Mesothelial cell of epicardium (in vitro differentiated cells): ENCODE data around the gene DBNDD2. TPM values are rescaled to one million over a fixed set of nuclear protein-coding genes. Genes with fewer than 3 reads are reported as not detected.
A peak's percentile ranks its signal among the peaks of the same experiment; 100 is the strongest.

ENCODE experiments used
- DNase-seq, 2 experiments: peaks; one replicate each; pipeline ENCODE4 v3.0.0; 2021; ENCODE audit warnings: low spot score in 2 of 2; ENCODE audit not compliant: unreplicated experiment in 2 of 2
- H3K27ac Mint-ChIP-seq: 2 replicates; pipeline ENCODE4 v1.8.0; 2021; ENCODE audit warnings: mixed read lengths
- H3K27me3 Mint-ChIP-seq: 2 replicates; pipeline ENCODE4 v1.8.0; 2021; ENCODE audit warnings: low read depth, mixed read lengths
- H3K36me3 Mint-ChIP-seq: 2 replicates; pipeline ENCODE4 v1.8.0; 2021; ENCODE audit warnings: mixed read lengths
- H3K4me1 Mint-ChIP-seq: 2 replicates; pipeline ENCODE4 v1.8.0; 2021; ENCODE audit warnings: mixed read lengths
- H3K4me3 Mint-ChIP-seq: 2 replicates; pipeline ENCODE4 v1.8.0; 2021; ENCODE audit warnings: mild to moderate bottlenecking, moderate library complexity, mixed read lengths
- H3K9me3 Mint-ChIP-seq: 2 replicates; pipeline ENCODE4 v1.8.0; 2021; ENCODE audit warnings: mixed read lengths
- total RNA-seq: library from RNA; stranded (reverse); gene quantifications from 3 replicates; pipeline ENCODE4 v1.2.1, GENCODE V29; 2021
- TF ChIP-seq, protein P1 (sequence below): fragments of 200-600 bp; sonication (generic); IDR thresholded peaks from one replicate; pipeline ENCODE4 v1.5.0; 2021; ENCODE audit warnings: antibody characterized with exemption; ENCODE audit not compliant: unreplicated experiment

Gene DBNDD2
- total RNA-seq, 1 donor from 2014 or later = 10.5 TPM

- Mint-ChIP-seq H3K27ac (peak overlapping the region; percentile 47), H3K4me1 (peaks cover 12% of the 10 kb centered on the region), H3K9me3 (no peaks in the 10 kb centered on the region), H3K4me3 (peak overlapping the region; percentile 79), H3K36me3 (peaks cover 7% of the 10 kb centered on the region), H3K27me3 (peaks cover 45% of the 10 kb centered on the region)
- DNase-seq = peak in 1 of 2 experiments; percentile 51
- TF ChIP-seq, protein P1, sequence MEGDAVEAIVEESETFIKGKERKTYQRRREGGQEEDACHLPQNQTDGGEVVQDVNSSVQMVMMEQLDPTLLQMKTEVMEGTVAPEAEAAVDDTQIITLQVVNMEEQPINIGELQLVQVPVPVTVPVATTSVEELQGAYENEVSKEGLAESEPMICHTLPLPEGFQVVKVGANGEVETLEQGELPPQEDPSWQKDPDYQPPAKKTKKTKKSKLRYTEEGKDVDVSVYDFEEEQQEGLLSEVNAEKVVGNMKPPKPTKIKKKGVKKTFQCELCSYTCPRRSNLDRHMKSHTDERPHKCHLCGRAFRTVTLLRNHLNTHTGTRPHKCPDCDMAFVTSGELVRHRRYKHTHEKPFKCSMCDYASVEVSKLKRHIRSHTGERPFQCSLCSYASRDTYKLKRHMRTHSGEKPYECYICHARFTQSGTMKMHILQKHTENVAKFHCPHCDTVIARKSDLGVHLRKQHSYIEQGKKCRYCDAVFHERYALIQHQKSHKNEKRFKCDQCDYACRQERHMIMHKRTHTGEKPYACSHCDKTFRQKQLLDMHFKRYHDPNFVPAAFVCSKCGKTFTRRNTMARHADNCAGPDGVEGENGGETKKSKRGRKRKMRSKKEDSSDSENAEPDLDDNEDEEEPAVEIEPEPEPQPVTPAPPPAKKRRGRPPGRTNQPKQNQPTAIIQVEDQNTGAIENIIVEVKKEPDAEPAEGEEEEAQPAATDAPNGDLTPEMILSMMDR = no peak
These were observed 883 bp upstream of the DBNDD2 start for GRCh38 chr20:45407067-45407745.

DNA sequence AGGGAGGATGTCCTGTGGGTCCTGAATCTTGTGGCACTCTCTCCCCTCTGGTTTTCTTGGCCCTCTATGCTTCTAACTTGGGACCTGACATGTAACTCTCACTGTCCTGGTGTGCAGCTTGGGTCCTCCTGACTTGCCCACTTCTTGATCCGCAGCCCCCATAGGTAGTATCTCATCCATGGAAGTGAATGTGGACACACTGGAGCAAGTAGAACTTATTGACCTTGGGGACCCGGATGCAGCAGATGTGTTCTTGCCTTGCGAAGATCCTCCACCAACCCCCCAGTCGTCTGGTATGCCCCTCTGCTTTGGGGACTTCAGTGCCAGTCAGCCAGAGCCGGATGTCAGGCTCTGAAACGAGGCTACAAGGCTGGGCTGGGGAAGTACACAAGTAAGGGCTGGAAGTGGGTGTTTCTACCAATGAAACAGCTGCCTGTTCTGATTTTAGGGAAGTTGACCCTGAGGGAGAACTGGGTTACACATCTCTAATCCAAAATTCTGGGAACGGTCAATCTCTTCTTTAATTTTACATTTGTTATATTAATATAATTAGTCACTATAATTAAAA lies 641 bp downstream of the DBNDD2 start:
- H3K27me3 Mint-ChIP-seq = peaks cover 40% of the 10 kb centered on the region
- H3K4me3 Mint-ChIP-seq = peak overlapping the region; percentile 26
- no peak overlapping the region for H3K27ac Mint-ChIP-seq
- H3K4me1 Mint-ChIP-seq = peaks cover 12% of the 10 kb centered on the region
- no peak for DNase-seq
- peaks cover 5% of the 10 kb centered on the region for H3K36me3 Mint-ChIP-seq
- TF ChIP-seq, protein P1 = no peak
- no peaks in the 10 kb centered on the region for H3K9me3 Mint-ChIP-seq

- H3K27ac Mint-ChIP-seq = no peak overlapping the region
- H3K36me3 Mint-ChIP-seq = peaks cover 5% of the 10 kb centered on the region
- DNase-seq = no peak
- H3K4me1 Mint-ChIP-seq = peaks cover 11% of the 10 kb centered on the region
- H3K4me3 Mint-ChIP-seq = no peak overlapping the region
- TF ChIP-seq, protein P1 = no peak
- no peaks in the 10 kb centered on the region for H3K9me3 Mint-ChIP-seq
- peaks cover 32% of the 10 kb centered on the region for H3K27me3 Mint-ChIP-seq
These were observed 1.6 kb downstream of the DBNDD2 start for GRCh38 chr20:45409521-45410272.

GRCh38 chr20:45410887-45411286 lies 2.8 kb downstream of the DBNDD2 start:
- Mint-ChIP-seq H3K27me3 (peaks cover 22% of the 10 kb centered on the region), H3K4me3 (no peak overlapping the region), H3K4me1 (peaks cover 18% of the 10 kb centered on the region), H3K36me3 (peaks cover 5% of the 10 kb centered on the region), H3K9me3 (no peaks in the 10 kb centered on the region), H3K27ac (no peak overlapping the region)
- TF ChIP-seq, protein P1 = no peak
- DNase-seq = no peak

DNA sequence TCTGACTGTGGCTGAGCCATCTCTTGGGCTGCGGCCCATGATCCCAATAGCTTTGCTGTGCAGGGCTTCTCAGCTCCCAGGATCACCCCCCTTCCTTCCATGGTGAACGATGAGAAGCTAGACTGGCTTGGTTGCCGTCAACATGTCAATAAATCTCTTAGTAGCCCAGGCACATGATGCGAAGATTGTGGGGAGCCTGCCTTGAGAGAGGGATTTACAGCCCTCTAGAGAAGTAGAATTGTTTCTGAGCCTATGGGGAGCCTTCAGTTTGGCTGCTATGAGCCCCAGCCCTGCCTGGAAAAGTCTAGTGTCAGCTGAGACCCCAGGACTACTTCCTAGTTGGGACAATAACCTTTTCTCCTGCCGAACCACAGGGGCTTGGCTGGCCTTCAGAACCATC lies 4.6 kb downstream of the DBNDD2 start:
- H3K36me3 Mint-ChIP-seq = peaks cover 5% of the 10 kb centered on the region
- TF ChIP-seq, protein P1 = no peak
- H3K27ac Mint-ChIP-seq = no peak overlapping the region
- peaks cover 10% of the 10 kb centered on the region for H3K27me3 Mint-ChIP-seq
- H3K9me3 Mint-ChIP-seq = no peaks in the 10 kb centered on the region
- H3K4me1 Mint-ChIP-seq = peaks cover 20% of the 10 kb centered on the region
- H3K4me3 Mint-ChIP-seq = no peak overlapping the region
- DNase-seq = no peak
